ELF-1 (cell line): ENCODE data around the gene TATDN2.
"Not testable (repeated sequence)": the region's sequence is repeated elsewhere in the genome, so short reads cannot be mapped to it uniquely, and the experiment has no call there.

Experiments
- DNase-seq: peaks from one replicate; pipeline ENCODE4 v3.0.0-alpha.2; 2016; ENCODE audit warnings: low read depth, low spot score

Gene TATDN2

GRCh38 chr3:10269443-10269842 lies 21.2 kb downstream of the TATDN2 start:
- no peak for DNase-seq

- DNase-seq: not testable (repeated sequence)
Observed at GRCh38 chr3:10272476-10272875, 24.2 kb downstream of the TATDN2 start.

GRCh38 chr3:10272977-10273376 lies 24.7 kb downstream of the TATDN2 start:
- DNase-seq: no peak

GRCh38 chr3:10273702-10274305 lies 25.5 kb downstream of the TATDN2 start:
- DNase-seq: no peak

- DNase-seq: no peak
Observed at GRCh38 chr3:10274601-10275000, 26.3 kb downstream of the TATDN2 start.

GRCh38 chr3:10277115-10277625 lies 28.9 kb downstream of the TATDN2 start:
- DNase-seq: no peak

GRCh38 chr3:10278501-10278900 lies 30.2 kb downstream of the TATDN2 start:
- no peak for DNase-seq

- no peak for DNase-seq
Observed at GRCh38 chr3:10279384-10280176, 31.3 kb downstream of the TATDN2 start.

GRCh38 chr3:10280177-10280529 lies 31.9 kb downstream of the TATDN2 start:
- DNase-seq: no peak

GRCh38 chr3:10280571-10280970 lies 32.3 kb downstream of the TATDN2 start:
- DNase-seq: no peak

GRCh38 chr3:10281951-10282350 lies 33.7 kb downstream of the TATDN2 start:
- no peak for DNase-seq

GRCh38 chr3:10283638-10284037 lies 35.4 kb downstream of the TATDN2 start:
- DNase-seq: no peak

GRCh38 chr3:10284496-10284895 lies 36.2 kb downstream of the TATDN2 start:
- DNase-seq: no peak

GRCh38 chr3:10285272-10286132 lies 37.2 kb downstream of the TATDN2 start:
- DNase-seq: no peak

GRCh38 chr3:10286133-10286524 lies 37.9 kb downstream of the TATDN2 start:
- no peak for DNase-seq

- DNase-seq: peak; percentile 83
Observed at GRCh38 chr3:10286596-10287295, 38.5 kb downstream of the TATDN2 start.

- DNase-seq: no peak
Observed at GRCh38 chr3:10287936-10288574, 39.8 kb downstream of the TATDN2 start.

GRCh38 chr3:10288575-10288960 lies 40.3 kb downstream of the TATDN2 start:
- DNase-seq: no peak

- DNase-seq: no peak
Observed at GRCh38 chr3:10289077-10289476, 40.8 kb downstream of the TATDN2 start.

GRCh38 chr3:10289787-10290355 lies 41.6 kb downstream of the TATDN2 start:
- peak; percentile 46 for DNase-seq
